Kidney (tissue), 14 donors: ENCODE data around the gene MREG. TPM values are rescaled to one million over a fixed set of nuclear protein-coding genes. Genes with fewer than 3 reads are reported as not detected.

Experiments
- DNase-seq, 5 donors: peaks; one replicate each; pipeline ENCODE4 v3.0.0-alpha.2; 2013 to 2020
- FAIRE-seq: peaks from 2 replicates; lab custom pipeline; 2012; peaks lifted over from hg19 to GRCh38; lab: Jason Lieb, UNC
- H3K27ac ChIP-seq, 2 donors: one replicate each; pipeline ENCODE4 v1.7.0; 2013; ENCODE audit warnings: low read depth in 2 of 2, low read length in 2 of 2, inconsistent platforms in 1 of 2
- H3K27me3 ChIP-seq: one replicate; pipeline ENCODE4 v1.7.1; 2013; ENCODE audit warnings: low read length, inconsistent platforms; ENCODE audit not compliant: control insufficient read depth, insufficient read depth
- H3K36me3 ChIP-seq, 3 donors: one replicate each; pipeline versions ENCODE4 v1.7.0 to v1.7.1; 2013; ENCODE audit warnings: low read length in 3 of 3, control low read depth in 1 of 3, inconsistent platforms in 1 of 3; ENCODE audit not compliant: insufficient read depth in 3 of 3, control insufficient read depth in 2 of 3
- H3K4me1 ChIP-seq, 3 donors: one replicate each; pipeline versions ENCODE4 v1.7.0 to v1.7.1; 2013; ENCODE audit warnings: low read length in 3 of 3, inconsistent platforms in 1 of 3, low read depth in 1 of 3; ENCODE audit not compliant: control insufficient read depth in 2 of 3, insufficient read depth in 2 of 3
- H3K4me3 ChIP-seq, 3 donors: one replicate each; pipeline versions ENCODE4 v1.7.0 to v1.8.1; 2013; ENCODE audit warnings: low read length in 3 of 3, control low read depth in 1 of 3, inconsistent platforms in 1 of 3
- H3K9ac ChIP-seq, 3 donors: one replicate each; pipeline versions ENCODE4 v1.7.0 to v1.7.1; 2013; ENCODE audit warnings: low read length in 3 of 3, control low read depth in 1 of 3, inconsistent platforms in 1 of 3
- H3K9me3 ChIP-seq, 3 donors: one replicate each; pipeline versions ENCODE4 v1.7.0 to v1.7.1; 2013; ENCODE audit warnings: low read length in 3 of 3, control low read depth in 1 of 3, inconsistent platforms in 1 of 3; ENCODE audit not compliant: control insufficient read depth in 2 of 3, insufficient read depth in 1 of 3
- CTCF ChIP-seq: IDR thresholded peaks from 3 replicates; pipeline ENCODE4 v1.5.1; 2012; ENCODE audit warnings: mild to moderate bottlenecking, moderate library complexity, borderline replicate concordance; ENCODE audit not compliant: insufficient read depth; ENCODE audit errors: extremely low read depth
- intact Hi-C: fragments of 100-400 bp; cut with DNase I; formaldehyde crosslinking; loops from one replicate; pipeline ENCODE4 v1.11.1; 2022
- polyA plus RNA-seq: library from polyadenylated mRNA; stranded (reverse); fragments of 350-450 nt; fragmentation: Illumina TruSeq; extraction: RNeasy Lipid Tissue Mini Kit (QIAGEN cat#74804); gene quantifications from one replicate; pipeline ENCODE4 v1.2.3, GENCODE V29; 2014; ENCODE audit warnings: low read depth, low replicate concordance; ENCODE audit not compliant: insufficient read depth
- total RNA-seq: library from RNA; stranded (reverse); fragmentation: NEBNext Ultra II Directional; extraction: Animal tissue kit (Norgen Biotek cat#: 25700); gene quantifications from one replicate; pipeline ENCODE4 v1.2.1, GENCODE V29; 2021
- donor health status: control.
- donor health status: control.
- donor health status: control.
- donor health status: control.
- donor health status: control.
- donor health status: DM: yes; HTN: yes; CAD: no.
- donor health status: Normal renal cell carcinoma (clear cell type).

MREG gene
- total and polyA plus RNA-seq, 2 donors from 2014 or later = 3.6 to 16.7 TPM

- Histone ChIP-seq H3K9ac (no peak overlapping the region), H3K9me3 (no peaks in the 10 kb centered on the region), H3K4me3 (no peak overlapping the region), H3K36me3 (no peaks in the 10 kb centered on the region), H3K4me1 (no peaks in the 10 kb centered on the region), H3K27me3 (no peaks in the 10 kb centered on the region), H3K27ac (no peak overlapping the region)
- TF ChIP-seq CTCF = no peak
- intact Hi-C loops = no loop called here
- DNase-seq (no peak), FAIRE-seq (no peak)
These were observed 80.2 kb downstream of the MREG start for GRCh38 chr2:215933151-215933550.

DNA sequence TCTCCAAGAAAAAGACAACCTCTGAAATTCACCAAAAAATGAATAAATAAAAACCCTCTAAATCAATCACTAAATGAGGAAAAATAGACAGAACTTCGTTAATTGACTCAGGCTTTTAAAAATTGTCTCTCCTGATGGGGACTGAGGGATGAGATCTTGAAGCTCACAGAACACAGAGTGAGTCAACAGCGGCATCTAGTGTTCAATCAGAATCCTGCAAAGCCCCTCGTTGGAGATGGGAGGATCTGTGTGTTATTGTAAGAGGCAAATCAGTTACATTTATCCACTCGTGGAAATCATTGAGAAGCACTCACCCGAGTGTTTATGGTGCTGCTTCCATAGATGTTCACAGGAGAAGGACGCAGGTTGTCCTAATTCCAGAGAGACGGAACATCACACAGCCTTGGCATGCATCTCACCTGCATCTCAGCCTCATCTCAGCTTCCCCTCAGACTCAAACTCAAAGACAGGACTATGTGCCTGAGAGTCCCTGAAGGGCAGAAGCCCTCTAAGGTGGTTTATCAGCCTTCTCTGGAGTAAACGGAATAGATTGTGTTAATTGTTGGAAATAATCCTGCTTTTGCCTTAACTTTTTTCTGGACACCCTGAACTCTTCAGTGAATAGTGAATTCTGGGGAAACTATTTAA lies 82.0 kb downstream of the MREG start:
- H3K9ac ChIP-seq = no peak overlapping the region
- no peak overlapping the region for H3K4me3 ChIP-seq
- H3K4me1 ChIP-seq = no peaks in the 10 kb centered on the region
- H3K36me3 ChIP-seq = no peaks in the 10 kb centered on the region
- no peak for FAIRE-seq
- no peaks in the 10 kb centered on the region for H3K9me3 ChIP-seq
- H3K27me3 ChIP-seq = no peaks in the 10 kb centered on the region
- intact Hi-C loops = no loop called here
- peak; percentile 87 for TF ChIP-seq CTCF
- H3K27ac ChIP-seq = no peak overlapping the region
- peak in 4 of 5 donors; percentile 46 to 88 (median 70) for DNase-seq

DNA sequence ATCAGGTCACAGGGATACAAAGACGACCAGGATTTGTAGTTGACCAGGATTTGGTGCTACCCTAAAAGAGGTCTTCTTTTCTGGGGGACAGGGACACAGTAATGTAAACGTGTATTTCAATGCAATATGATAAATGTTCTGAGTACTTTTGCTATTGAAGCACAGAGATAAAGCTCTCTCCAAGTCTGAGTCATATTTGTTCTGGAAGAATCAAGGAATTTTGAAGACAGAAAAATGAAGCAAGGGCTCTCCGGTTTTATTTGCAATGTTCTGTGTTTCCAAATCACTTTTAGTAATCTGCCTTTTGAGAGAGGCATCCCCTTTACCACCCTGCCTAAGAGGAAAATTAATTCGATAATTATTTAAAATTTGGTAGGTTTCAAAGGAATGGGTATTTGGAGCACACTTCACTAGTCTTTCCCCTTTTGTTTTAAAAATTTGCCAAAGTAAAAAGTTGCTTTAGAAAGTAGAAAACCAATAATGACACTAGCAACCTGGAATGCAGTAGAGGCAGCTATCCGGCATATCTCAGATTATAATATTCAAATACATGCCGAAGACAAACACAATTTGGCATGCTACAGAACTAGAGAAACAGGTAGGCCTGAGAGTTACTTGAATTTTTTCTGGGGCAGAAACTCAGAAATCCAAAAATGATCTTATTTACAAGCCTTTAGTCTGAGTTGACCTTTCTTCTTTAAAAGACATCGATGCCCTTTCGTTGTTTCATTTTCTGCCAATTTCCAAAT lies 82.7 kb downstream of the MREG start:
- H3K9me3 ChIP-seq = no peaks in the 10 kb centered on the region
- no peak for FAIRE-seq
- H3K9ac ChIP-seq = no peak overlapping the region
- H3K27me3 ChIP-seq = no peaks in the 10 kb centered on the region
- intact Hi-C loops = no loop called here
- TF ChIP-seq CTCF = no peak
- no peaks in the 10 kb centered on the region for H3K36me3 ChIP-seq
- H3K4me1 ChIP-seq = no peaks in the 10 kb centered on the region
- no peak overlapping the region for H3K27ac ChIP-seq
- no peak overlapping the region for H3K4me3 ChIP-seq
- DNase-seq = no peak
